Panc1 (cell line): ENCODE data around the gene DLX3. TPM values are rescaled to one million over a fixed set of nuclear protein-coding genes. Genes with fewer than 3 reads are reported as not detected.

Experiments
- ATAC-seq: fragments of 200-7000 bp; cut with Tn5 transposase; 2 replicates; pipeline ENCODE4 v1.9.1; 2020; ENCODE audit warnings: mild to moderate bottlenecking, moderate library complexity
- BruUV-seq: library from RNA; stranded (reverse); fragments of 400-500 nt; replicated peaks from 2 replicates; lab custom pipeline; 2021; lab: Mats Ljungman, UMichigan
- CTCF ChIA-PET: fragments of 300-600 bp; sonication (Branson Sonifier 250); formaldehyde crosslinking; loops from one replicate; lab custom pipeline; 2022; ENCODE audit warnings: antibody characterized with exemption; lab: Charles Lee
- POLR2A ChIA-PET: fragments of 300-600 bp; sonication (Branson Sonifier 250); formaldehyde crosslinking; loops from one replicate; lab custom pipeline; 2022; ENCODE audit warnings: antibody characterized with exemption; lab: Charles Lee
- DNase-seq: peaks from one replicate; pipeline ENCODE4 v3.0.0-alpha.2; 2010; ENCODE audit warnings: low read depth, low spot score
- H3K27ac ChIP-seq: 2 replicates; pipeline ENCODE4 v1.5.1; 2011; ENCODE audit warnings: mild to moderate bottlenecking, low read length, inconsistent platforms
- H3K27me3 ChIP-seq: fragments of 200-500 bp; sonication (Bioruptor generic); 2 replicates; pipeline ENCODE4 v1.6.0; 2014; ENCODE audit warnings: low read length, inconsistent platforms; ENCODE audit not compliant: control insufficient read depth, insufficient read depth
- H3K36me3 ChIP-seq: fragments of 200-500 bp; sonication (Bioruptor generic); 2 replicates; pipeline ENCODE4 v1.5.1; 2014; ENCODE audit warnings: inconsistent platforms, mild to moderate bottlenecking, low read length, moderate library complexity; ENCODE audit not compliant: control insufficient read depth, insufficient read depth
- H3K4me1 ChIP-seq: 2 replicates; pipeline ENCODE4 v1.5.1; 2011; ENCODE audit warnings: inconsistent platforms, mild to moderate bottlenecking, low read length, moderate library complexity; ENCODE audit not compliant: control insufficient read depth, insufficient read depth
- H3K4me3 ChIP-seq, 2 experiments: 2 replicates each; pipeline ENCODE4 v1.5.1; 2011 to 2012; ENCODE audit warnings: low read depth in 2 of 2, low read length in 2 of 2, mild to moderate bottlenecking in 2 of 2, inconsistent platforms in 1 of 2, moderate library complexity in 1 of 2
- H3K9me3 ChIP-seq: fragments of 200-500 bp; sonication (Bioruptor generic); 2 replicates; pipeline ENCODE4 v1.5.1; 2014; ENCODE audit warnings: low read depth, mild to moderate bottlenecking, inconsistent platforms, low read length, moderate library complexity; ENCODE audit not compliant: control insufficient read depth, insufficient read depth
- CTCF ChIP-seq: fragments of 450-650 bp; IDR thresholded peaks from 2 replicates; pipeline ENCODE4 v1.5.1; 2017; ENCODE audit warnings: mild to moderate bottlenecking
- POLR2AphosphoS5 ChIP-seq: IDR thresholded peaks from 2 replicates; pipeline ENCODE4 v1.6.1; 2012; ENCODE audit warnings: mild to moderate bottlenecking, low read depth, low read length, moderate library complexity
- REST ChIP-seq, 2 experiments: IDR thresholded peaks; 2 replicates each; pipeline ENCODE4 v1.6.1; 2011 to 2012; ENCODE audit warnings: low read depth in 2 of 2, control low read depth in 1 of 2, low read length in 1 of 2, mild to moderate bottlenecking in 1 of 2, moderate library complexity in 1 of 2; ENCODE audit not compliant: insufficient read depth in 1 of 2
- SIN3A ChIP-seq: IDR thresholded peaks from 2 replicates; pipeline ENCODE4 v1.6.1; 2012; ENCODE audit warnings: low read depth, mild to moderate bottlenecking, low read length, moderate library complexity, borderline replicate concordance; ENCODE audit not compliant: insufficient read depth
- TCF7L2 ChIP-seq: IDR thresholded peaks from 2 replicates; pipeline ENCODE4 v1.6.1; 2011; ENCODE audit warnings: mild to moderate bottlenecking, low read depth, low read length, inconsistent platforms
- in situ Hi-C: cut with HindIII; loops from 2 replicates; pipeline ENCODE4 v1.10.0; 2016; ENCODE audit warnings: low sequenced_read_pairs, low pct_unique_long_range_greater_than_20kb
- intact Hi-C: fragments of 100-400 bp; cut with micrococcal nuclease; formaldehyde crosslinking; loops from one replicate; pipeline ENCODE4 v1.10.0; 2022; ENCODE audit not compliant: unreplicated experiment
- total RNA-seq: library from RNA; stranded (reverse); gene quantifications from one replicate; pipeline ENCODE4 v1.2.1, GENCODE V29; 2021; ENCODE audit not compliant: unreplicated experiment

DLX3 gene
- total RNA-seq, 1 experiment from 2014 or later: 2.9 TPM

- H3K36me3 ChIP-seq: no peaks in the 10 kb centered on the region
- H3K27ac ChIP-seq: no peak overlapping the region
- DNase-seq: no peak
- H3K4me1 ChIP-seq: no peaks in the 10 kb centered on the region
- ChIA-PET CTCF (no interaction called here), POLR2A (interaction anchor here (0.6 kb wide), 1 partner anchor 110 kb away, joined by 3 read pairs; no protein-coding TSS in a partner anchor)
- intact Hi-C loops (no loop called here), in situ Hi-C loops (no loop called here)
- no peaks in the 10 kb centered on the region for H3K27me3 ChIP-seq
- ATAC-seq: no peak
- no TSS peak for BruUV-seq
- no peak for TF ChIP-seq CTCF
- TF ChIP-seq TCF7L2: no peak
- TF ChIP-seq POLR2AphosphoS5: no peak
- no peak for TF ChIP-seq SIN3A
- no peak for TF ChIP-seq REST (IDR thresholded peaks at IDR 0.05; ENCODE audit: insufficient read depth in 1 of 2, low read depth in 2 of 2, low read length in 1 of 2)
- no peaks in the 10 kb centered on the region for H3K9me3 ChIP-seq
- no peak overlapping the region for H3K4me3 ChIP-seq
Observed at GRCh38 chr17:49942947-49943346, 52.1 kb downstream of the DLX3 start.

DNA sequence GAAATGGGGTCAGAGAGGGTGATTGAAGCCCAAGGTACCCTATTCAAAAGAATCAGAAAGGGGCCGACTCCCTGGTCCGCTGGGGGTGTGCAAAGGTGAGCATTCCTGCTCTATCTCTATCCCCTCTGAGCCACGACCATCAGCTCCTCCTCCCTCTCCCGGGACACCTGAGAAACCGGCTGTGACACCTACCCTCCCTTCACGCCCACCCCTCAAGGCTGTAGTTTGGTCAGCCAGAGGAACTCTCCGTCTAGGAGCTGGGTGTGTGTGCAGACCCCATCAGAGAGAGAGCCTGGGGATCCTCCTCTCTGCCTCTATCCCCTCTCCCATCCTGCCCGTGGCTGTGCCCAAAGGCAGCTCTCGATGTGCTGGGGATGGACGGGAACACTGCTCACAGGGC, 53.6 kb downstream of the DLX3 start:
- intact Hi-C loops: no loop called here

More for the DNA sequence above, 53.6 kb downstream of the DLX3 start:
- H3K27me3 ChIP-seq: no peaks in the 10 kb centered on the region
- ChIA-PET CTCF (interaction anchor here (1.8 kb wide), 1 partner anchor 11 kb away, joined by 8 read pairs; no protein-coding TSS in a partner anchor), POLR2A (no interaction called here)
- DNase-seq (no peak), ATAC-seq (no peak)
- H3K36me3 ChIP-seq: no peaks in the 10 kb centered on the region
- in situ Hi-C loops: no loop called here
- H3K4me1 ChIP-seq: no peaks in the 10 kb centered on the region
- no peaks in the 10 kb centered on the region for H3K9me3 ChIP-seq
- no peak for TF ChIP-seq SIN3A
- no peak for TF ChIP-seq CTCF
- no peak for TF ChIP-seq REST (IDR thresholded peaks at IDR 0.05; ENCODE audit: insufficient read depth in 1 of 2, low read depth in 2 of 2, low read length in 1 of 2)
- TF ChIP-seq POLR2AphosphoS5: no peak
- no peak for TF ChIP-seq TCF7L2
- BruUV-seq: no TSS peak
- H3K4me3 ChIP-seq: no peak overlapping the region
- H3K27ac ChIP-seq: no peak overlapping the region
